Measurements from ENCODE around the gene ADAMTS18.
"Not testable (repeated sequence)": the region's sequence is repeated elsewhere in the genome, so short reads cannot be mapped to it uniquely, and the experiment has no call there.

The ADAMTS18 gene, protein sequence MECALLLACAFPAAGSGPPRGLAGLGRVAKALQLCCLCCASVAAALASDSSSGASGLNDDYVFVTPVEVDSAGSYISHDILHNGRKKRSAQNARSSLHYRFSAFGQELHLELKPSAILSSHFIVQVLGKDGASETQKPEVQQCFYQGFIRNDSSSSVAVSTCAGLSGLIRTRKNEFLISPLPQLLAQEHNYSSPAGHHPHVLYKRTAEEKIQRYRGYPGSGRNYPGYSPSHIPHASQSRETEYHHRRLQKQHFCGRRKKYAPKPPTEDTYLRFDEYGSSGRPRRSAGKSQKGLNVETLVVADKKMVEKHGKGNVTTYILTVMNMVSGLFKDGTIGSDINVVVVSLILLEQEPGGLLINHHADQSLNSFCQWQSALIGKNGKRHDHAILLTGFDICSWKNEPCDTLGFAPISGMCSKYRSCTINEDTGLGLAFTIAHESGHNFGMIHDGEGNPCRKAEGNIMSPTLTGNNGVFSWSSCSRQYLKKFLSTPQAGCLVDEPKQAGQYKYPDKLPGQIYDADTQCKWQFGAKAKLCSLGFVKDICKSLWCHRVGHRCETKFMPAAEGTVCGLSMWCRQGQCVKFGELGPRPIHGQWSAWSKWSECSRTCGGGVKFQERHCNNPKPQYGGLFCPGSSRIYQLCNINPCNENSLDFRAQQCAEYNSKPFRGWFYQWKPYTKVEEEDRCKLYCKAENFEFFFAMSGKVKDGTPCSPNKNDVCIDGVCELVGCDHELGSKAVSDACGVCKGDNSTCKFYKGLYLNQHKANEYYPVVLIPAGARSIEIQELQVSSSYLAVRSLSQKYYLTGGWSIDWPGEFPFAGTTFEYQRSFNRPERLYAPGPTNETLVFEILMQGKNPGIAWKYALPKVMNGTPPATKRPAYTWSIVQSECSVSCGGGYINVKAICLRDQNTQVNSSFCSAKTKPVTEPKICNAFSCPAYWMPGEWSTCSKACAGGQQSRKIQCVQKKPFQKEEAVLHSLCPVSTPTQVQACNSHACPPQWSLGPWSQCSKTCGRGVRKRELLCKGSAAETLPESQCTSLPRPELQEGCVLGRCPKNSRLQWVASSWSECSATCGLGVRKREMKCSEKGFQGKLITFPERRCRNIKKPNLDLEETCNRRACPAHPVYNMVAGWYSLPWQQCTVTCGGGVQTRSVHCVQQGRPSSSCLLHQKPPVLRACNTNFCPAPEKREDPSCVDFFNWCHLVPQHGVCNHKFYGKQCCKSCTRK (N-terminal part only)

GRCh38 chr16:77434530-77435271 is at the start of gene ADAMTS18:
TSS of gene ADAMTS18 (minus strand) at chr16:77435034. CDS start at chr16:77434695, 339 bp downstream.
- DNase-seq, result peak; percentile 4

DNA sequence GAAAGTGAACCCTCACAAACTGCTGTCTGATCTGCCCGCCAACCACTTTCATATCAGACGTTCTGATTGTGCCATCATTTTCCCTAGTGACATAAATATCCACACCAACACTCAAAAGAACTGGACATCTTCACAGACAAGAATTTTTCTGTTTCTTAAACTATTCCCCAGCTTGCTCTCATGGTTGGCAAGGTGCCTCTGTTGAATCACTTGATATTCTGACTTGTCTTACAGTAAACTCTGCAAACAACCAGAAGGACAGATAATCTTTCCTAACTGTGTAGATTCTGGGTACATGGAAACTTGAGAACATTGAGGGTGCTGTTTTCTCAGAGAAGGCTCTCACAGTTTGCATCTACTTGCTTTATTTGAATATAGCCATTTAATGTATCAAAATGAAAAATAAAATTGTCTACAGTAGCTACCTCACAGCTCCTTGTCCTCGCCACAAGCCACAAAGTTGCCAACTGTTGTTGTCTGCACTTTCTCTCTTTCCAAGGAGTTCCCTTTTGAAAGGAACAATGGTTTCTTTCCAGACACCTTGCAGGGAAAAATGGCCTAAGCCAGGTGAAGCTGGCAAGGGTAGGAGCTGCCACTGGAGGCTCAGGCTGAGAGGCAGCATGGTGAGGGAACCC is 46.0 kb upstream of the ADAMTS18 start:
- DNase-seq, result no peak

DNA sequence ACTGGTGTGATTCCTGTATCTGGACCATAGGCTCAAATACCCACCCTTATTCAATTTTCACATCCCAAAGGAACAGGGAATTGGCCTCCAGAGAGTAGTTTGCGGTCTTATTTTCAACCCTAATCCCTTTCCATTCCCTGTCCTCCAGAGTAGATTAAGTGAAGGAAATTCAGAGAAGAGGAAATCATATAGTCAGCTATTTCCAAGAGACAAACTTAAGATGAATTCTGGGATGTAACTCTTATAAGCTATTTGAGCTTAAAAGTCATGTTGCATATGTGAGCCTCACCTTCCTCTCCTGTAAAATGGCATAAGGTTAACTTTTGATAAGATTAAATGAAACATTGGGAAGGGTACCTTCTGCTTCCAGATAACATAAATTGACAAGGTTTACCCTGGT is 37.4 kb upstream of the ADAMTS18 start:
- no peak for DNase-seq

- DNase-seq, result no peak
Observed at GRCh38 chr16:77470851-77471250, 36.0 kb upstream of the ADAMTS18 start.

DNA sequence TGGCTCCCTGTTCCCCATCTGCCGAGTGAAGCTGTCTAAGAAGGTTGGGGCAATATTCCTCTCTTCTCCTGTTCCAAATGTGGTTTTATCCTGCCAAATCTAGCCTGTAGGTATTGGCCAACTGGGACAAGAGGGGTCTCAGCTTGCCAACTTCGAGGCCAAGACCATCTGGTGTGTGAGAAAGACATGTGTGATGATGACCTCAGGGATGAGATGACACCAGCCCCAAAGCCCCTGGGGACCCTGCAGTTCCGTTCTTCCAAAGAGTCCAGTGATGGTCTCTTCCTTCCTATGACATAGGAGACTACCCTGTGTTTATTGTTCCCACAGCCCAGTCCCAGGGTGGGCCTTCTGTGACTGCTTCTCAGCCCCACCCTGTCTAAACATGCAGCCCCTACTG is 34.8 kb upstream of the ADAMTS18 start:
- DNase-seq, result no peak

DNA sequence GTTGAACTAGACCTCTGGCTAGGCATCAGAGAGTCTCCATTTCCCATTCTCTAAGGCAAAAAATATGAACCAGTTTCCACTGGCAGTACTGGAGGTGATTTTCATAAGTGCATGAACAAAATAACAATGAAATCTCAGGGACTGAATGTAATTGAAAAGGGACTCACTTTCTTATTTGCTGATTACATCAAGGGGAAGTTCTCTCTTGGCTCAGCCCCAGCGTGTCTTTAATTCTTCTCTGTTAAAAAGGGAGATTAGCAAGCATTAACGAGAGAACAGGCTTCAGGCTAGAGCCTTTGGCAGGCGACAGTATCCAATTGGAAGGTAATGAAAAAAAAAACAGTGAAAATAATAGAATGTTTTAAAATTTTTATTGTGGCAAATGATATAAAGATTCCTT is 34.0 kb upstream of the ADAMTS18 start:
- no peak for DNase-seq

GRCh38 chr16:77467821-77468335 is 33.0 kb upstream of the ADAMTS18 start:
- DNase-seq, result no peak

DNA sequence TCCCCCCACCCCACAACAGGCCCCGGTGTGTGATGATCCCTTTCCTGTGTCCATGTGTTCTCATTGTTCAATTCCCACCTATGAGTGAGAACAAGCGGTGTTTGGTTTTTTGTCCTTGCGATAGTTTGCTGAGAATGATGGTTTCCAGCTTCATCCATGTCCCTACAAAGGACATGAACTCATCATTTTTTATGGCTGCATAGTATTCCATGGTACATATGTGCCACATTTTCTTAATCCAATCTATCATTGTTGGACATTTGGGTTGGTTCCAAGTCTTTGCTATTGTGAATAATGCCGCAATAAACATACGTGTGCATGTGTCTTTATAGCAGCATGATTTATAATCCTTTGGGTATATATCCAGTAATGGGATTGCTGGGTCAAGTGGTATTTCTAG is 28.8 kb upstream of the ADAMTS18 start:
- DNase-seq, result not testable (repeated sequence)

DNA sequence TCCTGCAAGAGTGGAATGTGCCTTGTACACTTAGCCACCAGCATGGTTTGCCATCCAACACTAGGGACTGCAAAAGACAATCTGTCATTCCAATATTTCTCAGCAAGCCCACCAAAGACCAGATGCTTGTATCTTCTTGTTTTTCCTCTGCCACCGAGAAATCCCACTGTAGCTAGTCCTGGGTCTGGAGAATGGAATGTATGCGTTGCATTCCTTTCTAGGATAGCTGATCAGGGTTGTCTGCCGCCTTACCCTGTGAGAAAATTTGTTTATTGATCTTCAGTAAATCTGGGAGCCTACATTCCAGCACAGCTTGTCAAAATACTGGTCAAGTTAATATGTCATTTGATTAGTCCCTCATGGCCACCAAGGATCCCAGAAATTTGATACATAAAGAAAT is 28.1 kb upstream of the ADAMTS18 start:
- DNase-seq, result no peak

- no peak for DNase-seq
Observed at GRCh38 chr16:77459534-77460254, 24.9 kb upstream of the ADAMTS18 start.

DNA sequence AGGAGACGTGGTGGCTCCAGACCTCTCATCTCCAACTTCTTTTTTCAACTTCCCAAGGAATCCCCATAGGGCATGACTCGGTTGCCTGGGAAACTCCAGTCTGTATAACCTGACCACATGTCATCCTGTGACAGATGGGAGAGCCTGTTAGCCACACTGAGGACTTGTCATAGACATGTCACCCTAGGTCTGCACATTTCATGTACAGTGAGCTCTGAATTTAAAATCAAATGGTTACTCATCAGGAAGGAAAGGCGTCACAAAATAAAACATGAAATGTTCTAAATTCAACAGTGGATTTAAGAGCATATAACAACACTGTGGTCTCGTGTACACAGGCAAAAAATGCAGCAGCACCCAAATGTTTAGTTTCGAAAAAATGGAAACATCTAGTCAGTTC is 22.2 kb upstream of the ADAMTS18 start:
- DNase-seq, result no peak

GRCh38 chr16:77452243-77452642 is 17.4 kb upstream of the ADAMTS18 start:
- no peak for DNase-seq

DNA sequence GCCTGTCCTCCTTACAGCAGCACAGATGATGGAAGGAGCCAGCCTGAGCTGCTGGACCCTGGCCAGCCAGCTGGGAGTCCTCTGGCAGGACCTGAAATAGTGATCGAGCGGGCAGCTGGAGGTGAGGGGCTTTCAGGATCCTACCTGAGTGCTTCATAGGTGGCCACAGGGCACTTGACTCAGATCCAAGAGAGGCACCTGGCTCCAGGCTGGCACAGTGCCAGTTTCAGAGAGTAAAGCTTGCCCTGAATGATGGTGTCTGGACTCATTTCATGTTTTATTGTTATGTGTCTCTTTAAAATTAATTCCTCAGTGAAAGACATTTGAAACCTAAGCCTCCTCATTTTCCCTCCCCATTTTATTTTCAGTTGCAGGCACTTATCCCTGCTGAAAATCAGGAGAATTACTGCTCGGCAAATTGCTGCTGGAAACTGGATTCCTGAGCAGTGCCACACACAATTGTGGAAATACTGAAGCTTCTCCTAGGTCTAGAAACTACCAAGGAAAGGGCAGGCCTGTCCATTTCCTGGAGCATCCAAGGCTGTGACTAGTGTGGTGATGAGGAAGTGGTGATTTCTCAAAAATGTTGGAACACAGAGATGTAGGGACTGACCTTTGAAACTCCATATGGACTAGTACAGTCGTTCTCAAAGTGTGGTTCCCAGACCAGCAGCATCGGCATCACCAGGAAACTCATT is 16.1 kb upstream of the ADAMTS18 start:
- no peak for DNase-seq

GRCh38 chr16:77449208-77449607 is 14.4 kb upstream of the ADAMTS18 start:
- no peak for DNase-seq

DNA sequence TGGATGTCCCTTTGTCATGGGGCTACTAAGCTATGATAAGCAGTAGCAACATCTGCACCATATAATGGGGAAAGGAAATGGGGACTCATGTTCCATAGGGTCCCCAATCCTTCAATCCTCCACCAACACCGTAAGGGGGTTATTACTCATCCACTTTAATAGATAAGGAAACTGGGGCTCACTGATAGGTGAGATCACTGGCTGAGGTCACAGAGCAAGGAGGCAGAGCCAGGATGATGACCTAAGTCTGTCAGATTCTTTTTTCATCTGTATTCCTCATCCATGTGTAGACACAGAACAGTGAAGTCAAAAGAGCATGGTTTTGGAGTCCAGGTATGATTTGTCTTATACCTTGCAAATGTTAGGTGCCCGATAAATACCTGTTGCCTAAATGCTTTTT is 10.5 kb upstream of the ADAMTS18 start:
- no peak for DNase-seq

DNA sequence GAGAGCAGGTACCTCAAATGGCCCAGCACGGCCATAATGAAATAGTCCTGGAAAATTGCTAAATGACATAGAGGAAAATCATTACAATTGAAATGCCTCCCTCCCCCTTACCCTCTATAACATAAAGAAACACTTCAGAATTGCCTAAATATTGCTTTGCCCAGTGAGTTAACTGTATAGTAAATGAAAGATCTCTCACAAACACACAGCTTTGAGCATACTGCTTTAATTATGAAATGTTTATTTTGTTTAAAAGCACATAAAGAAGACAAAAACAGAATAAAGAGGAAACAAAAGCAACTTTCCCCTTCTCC is 9.3 kb upstream of the ADAMTS18 start:
- no peak for DNase-seq

- no peak for DNase-seq
Observed at GRCh38 chr16:77443357-77444146, 8.7 kb upstream of the ADAMTS18 start.

DNA sequence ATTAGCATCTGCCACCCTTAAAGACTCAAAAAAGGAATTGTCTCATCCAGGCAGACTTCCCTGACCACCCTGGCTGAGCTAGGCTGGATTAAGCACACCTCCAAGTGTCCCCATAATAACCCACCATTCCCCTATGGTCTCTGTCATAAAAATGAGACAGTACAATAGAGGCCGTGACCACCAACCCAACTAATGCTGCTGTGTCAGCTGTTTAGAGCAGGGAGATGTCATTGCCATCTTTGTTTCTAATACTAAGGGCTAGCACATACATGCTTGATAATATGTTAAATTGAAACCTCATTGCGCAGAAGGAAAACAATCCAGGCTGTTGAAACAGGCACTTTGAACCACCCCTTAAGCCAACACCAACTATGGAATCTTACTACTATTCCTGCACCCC is 7.2 kb upstream of the ADAMTS18 start:
- DNase-seq, result no peak

GRCh38 chr16:77439106-77439505 is 4.3 kb upstream of the ADAMTS18 start:
- DNase-seq, result no peak

DNA sequence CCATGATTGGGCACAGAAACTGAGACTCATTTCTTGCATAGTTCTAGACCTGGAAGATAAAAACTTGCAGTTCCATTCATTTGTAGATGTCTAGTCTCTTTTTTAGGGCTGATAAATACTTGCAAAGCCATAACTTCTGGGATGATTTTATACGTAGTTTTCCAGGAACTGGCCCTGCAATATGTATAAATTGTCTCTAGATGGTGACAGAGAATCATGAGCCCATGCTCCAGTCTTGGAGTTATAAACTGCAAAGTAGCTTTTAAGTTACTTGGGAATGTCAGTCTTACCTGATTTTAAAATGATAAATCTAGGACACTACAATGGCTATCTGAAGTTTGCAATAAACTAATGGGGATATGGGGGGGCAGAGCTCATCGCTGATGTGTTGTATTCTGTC is 3.0 kb upstream of the ADAMTS18 start:
- no peak for DNase-seq

Data from stimulated activated CD4-positive, alpha-beta T cell treated with anti-CD3 and anti-CD28 coated beads, Interleukin-15, amount 100 ng/mL, for 24 hours (primary cell).